ENCODE results near the gene SLC22A3.
"Not testable (repeated sequence)": the region's sequence is repeated elsewhere in the genome, so short reads cannot be mapped to it uniquely, and the experiment has no call there.

Gene SLC22A3

GRCh38 chr6:160348223-160349019 lies at the start of gene SLC22A3:
TSS of gene SLC22A3 (plus strand) at chr6:160348378. CDS start at chr6:160348420, 42 bp downstream.
- no peak for DNase-seq (ENCODE audit: extremely low spot score)
- ChIA-PET CTCF (no interaction called here), POLR2A (no interaction called here)
- no peak for TF ChIP-seq FOXA1 (IDR thresholded peaks at IDR 0.05)
- no peak for TF ChIP-seq L3MBTL2 (conservative IDR thresholded peaks at IDR 0.05)
- TF ChIP-seq SP1 (IDR thresholded peaks at IDR 0.05), result no peak

GRCh38 chr6:160299559-160299958 lies 48.6 kb upstream of the SLC22A3 start:
- CTCF ChIA-PET, result no interaction called here

DNA sequence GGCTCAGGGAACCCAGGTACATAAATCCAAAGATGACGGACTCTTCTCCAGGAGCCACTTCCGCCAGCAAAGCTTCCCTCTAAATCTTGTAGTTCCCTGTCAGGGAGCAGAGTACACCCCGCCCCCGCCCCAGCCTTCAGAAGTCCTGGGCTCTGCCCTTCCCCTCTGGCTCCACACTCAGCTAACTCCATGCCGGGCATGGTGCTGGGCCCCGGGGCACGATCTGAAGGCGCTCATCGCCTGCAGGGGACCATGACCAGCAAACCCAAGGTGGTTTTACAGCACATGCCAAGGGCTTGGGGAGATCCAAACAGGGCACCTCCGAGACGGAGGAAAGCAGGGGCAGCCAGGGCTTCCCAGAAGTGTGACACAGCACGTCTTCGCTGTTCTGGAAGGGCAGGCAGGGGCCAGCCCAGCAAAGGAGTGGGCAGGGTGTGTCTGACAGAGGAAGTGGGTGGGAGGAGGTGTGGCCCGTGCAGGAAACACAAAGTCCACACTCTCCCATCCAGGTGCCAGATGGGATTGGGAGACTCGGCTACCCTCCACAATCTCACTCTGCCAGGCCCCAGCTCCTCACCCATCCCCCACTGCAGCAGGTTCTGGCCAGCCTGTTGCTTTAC lies 48.0 kb upstream of the SLC22A3 start:
- DNase-seq (ENCODE audit: extremely low spot score), result no peak
- CTCF ChIA-PET, result no interaction called here
- POLR2A ChIA-PET, result no interaction called here
- TF ChIP-seq HDGF (IDR thresholded peaks at IDR 0.05; ENCODE audit: borderline replicate concordance), result no peak
- no peak for TF ChIP-seq NFRKB (IDR thresholded peaks at IDR 0.05)
- TF ChIP-seq SUZ12 (IDR thresholded peaks at IDR 0.05), result no peak
- TF ChIP-seq L3MBTL2 (conservative IDR thresholded peaks at IDR 0.05), result no peak
- TF ChIP-seq FOXM1 (IDR thresholded peaks at IDR 0.05; ENCODE audit: borderline replicate concordance), result no peak
- no peak for TF ChIP-seq PKNOX1 (IDR thresholded peaks at IDR 0.05)
- TF ChIP-seq TARDBP (IDR thresholded peaks at IDR 0.05), result no peak
- no peak for TF ChIP-seq BHLHE40 (IDR thresholded peaks at IDR 0.05; ENCODE audit: borderline replicate concordance)
- TF ChIP-seq FOXK2 (IDR thresholded peaks at IDR 0.05), result no peak
- TF ChIP-seq ZNF384 (IDR thresholded peaks at IDR 0.05), result no peak
- no peak for TF ChIP-seq ELF4 (IDR thresholded peaks at IDR 0.05)
- no peak for TF ChIP-seq FOXA1 (IDR thresholded peaks at IDR 0.05)
- TF ChIP-seq CTBP1 (IDR thresholded peaks at IDR 0.05; ENCODE audit: borderline replicate concordance), result no peak
- TF ChIP-seq LEF1 (IDR thresholded peaks at IDR 0.05; ENCODE audit: borderline replicate concordance), result no peak
- TF ChIP-seq SP1 (IDR thresholded peaks at IDR 0.05), result no peak
- TF ChIP-seq ARNT (IDR thresholded peaks at IDR 0.05), result no peak

More at GRCh38 chr6:160299559-160299958, 48.6 kb upstream of the SLC22A3 start:
- POLR2A ChIA-PET, result no interaction called here
- no peak for DNase-seq (ENCODE audit: extremely low spot score)
- TF ChIP-seq ARNT (IDR thresholded peaks at IDR 0.05) (no peak), CTBP1 (IDR thresholded peaks at IDR 0.05; ENCODE audit: borderline replicate concordance) (no peak), L3MBTL2 (conservative IDR thresholded peaks at IDR 0.05) (no peak), SUZ12 (IDR thresholded peaks at IDR 0.05) (no peak), PKNOX1 (IDR thresholded peaks at IDR 0.05) (no peak), BHLHE40 (IDR thresholded peaks at IDR 0.05; ENCODE audit: borderline replicate concordance) (no peak), FOXK2 (IDR thresholded peaks at IDR 0.05) (no peak), HDGF (IDR thresholded peaks at IDR 0.05; ENCODE audit: borderline replicate concordance) (no peak), NFRKB (IDR thresholded peaks at IDR 0.05) (no peak), LEF1 (IDR thresholded peaks at IDR 0.05; ENCODE audit: borderline replicate concordance) (no peak), FOXA1 (IDR thresholded peaks at IDR 0.05) (no peak), SP1 (IDR thresholded peaks at IDR 0.05) (no peak), ELF4 (IDR thresholded peaks at IDR 0.05) (no peak), TARDBP (IDR thresholded peaks at IDR 0.05) (no peak), ZNF384 (IDR thresholded peaks at IDR 0.05) (no peak), FOXM1 (IDR thresholded peaks at IDR 0.05; ENCODE audit: borderline replicate concordance) (no peak)

- DNase-seq (ENCODE audit: extremely low spot score), result no peak
- ChIA-PET POLR2A (no interaction called here), CTCF (no interaction called here)
- TF ChIP-seq LEF1 (IDR thresholded peaks at IDR 0.05; ENCODE audit: borderline replicate concordance) (no peak), FOXK2 (IDR thresholded peaks at IDR 0.05) (no peak), ELF4 (IDR thresholded peaks at IDR 0.05) (no peak), SUZ12 (IDR thresholded peaks at IDR 0.05) (no peak), FOXA1 (IDR thresholded peaks at IDR 0.05) (no peak), FOXM1 (IDR thresholded peaks at IDR 0.05; ENCODE audit: borderline replicate concordance) (no peak), ARNT (IDR thresholded peaks at IDR 0.05) (no peak), BHLHE40 (IDR thresholded peaks at IDR 0.05; ENCODE audit: borderline replicate concordance) (no peak), SP1 (IDR thresholded peaks at IDR 0.05) (no peak), ZNF384 (IDR thresholded peaks at IDR 0.05) (no peak), PKNOX1 (IDR thresholded peaks at IDR 0.05) (no peak), NFRKB (IDR thresholded peaks at IDR 0.05) (no peak), L3MBTL2 (conservative IDR thresholded peaks at IDR 0.05) (no peak), HDGF (IDR thresholded peaks at IDR 0.05; ENCODE audit: borderline replicate concordance) (no peak), CTBP1 (IDR thresholded peaks at IDR 0.05; ENCODE audit: borderline replicate concordance) (no peak)
These were observed 46.8 kb upstream of the SLC22A3 start for GRCh38 chr6:160301339-160301738.

DNA sequence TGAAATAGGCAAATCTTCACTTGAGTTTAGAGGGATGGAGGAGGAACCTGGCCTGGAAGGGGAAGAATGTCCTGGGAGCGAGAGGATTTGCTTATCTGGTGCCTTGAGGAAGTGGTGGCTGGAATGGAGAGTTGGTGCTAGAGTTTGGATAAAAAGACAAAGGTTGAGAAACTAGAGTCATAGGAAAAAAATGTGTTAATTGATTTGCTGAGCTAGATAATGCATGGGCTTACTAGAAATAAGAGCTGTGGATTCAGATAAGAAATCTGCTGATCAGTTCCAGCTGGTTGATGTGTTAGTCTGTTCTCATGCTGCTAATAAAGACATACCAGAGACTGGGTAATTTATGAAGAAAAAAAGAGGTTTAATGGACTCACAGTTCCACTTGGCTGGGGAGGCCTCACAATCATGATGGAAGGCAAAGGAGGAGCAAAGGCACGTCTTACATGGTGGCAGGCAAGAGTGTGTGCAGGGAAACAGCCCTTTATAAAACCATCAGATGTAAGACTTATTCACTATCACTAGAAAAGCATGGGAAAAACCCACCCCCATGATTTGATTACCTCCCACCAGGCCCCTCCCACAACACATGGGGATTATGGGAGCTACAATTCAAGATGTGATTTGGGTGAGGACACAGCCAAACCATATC lies 45.6 kb upstream of the SLC22A3 start:
- POLR2A ChIA-PET; DNase-seq (ENCODE audit: extremely low spot score); CTCF ChIA-PET: not testable (repeated sequence)

DNA sequence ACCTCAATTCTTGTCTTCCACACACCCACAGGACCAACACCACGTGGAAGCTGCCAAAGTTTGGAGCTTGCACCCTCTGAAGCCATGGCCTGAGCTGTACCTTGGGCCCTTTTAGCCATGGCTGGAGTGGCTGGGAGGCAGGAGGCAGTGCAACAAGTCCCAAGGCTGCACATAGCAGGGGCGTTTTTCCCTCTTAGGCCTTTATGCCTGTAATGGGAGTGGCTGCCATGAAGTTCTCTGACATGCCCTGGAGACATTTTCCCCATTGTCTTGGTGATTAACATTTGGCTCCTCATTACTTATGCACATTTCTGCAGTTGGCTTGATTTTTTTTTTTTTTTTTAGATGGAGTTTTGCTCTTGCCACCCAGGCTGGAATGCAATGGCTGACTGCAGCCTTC lies 44.4 kb upstream of the SLC22A3 start:
- CTCF ChIA-PET, result no interaction called here
- POLR2A ChIA-PET, result no interaction called here
- no peak for DNase-seq (ENCODE audit: extremely low spot score)
- TF ChIP-seq ARNT (IDR thresholded peaks at IDR 0.05) (no peak), BHLHE40 (IDR thresholded peaks at IDR 0.05; ENCODE audit: borderline replicate concordance) (no peak), LEF1 (IDR thresholded peaks at IDR 0.05; ENCODE audit: borderline replicate concordance) (no peak), TARDBP (IDR thresholded peaks at IDR 0.05) (no peak), L3MBTL2 (conservative IDR thresholded peaks at IDR 0.05) (no peak), ELF4 (IDR thresholded peaks at IDR 0.05) (no peak), SP1 (IDR thresholded peaks at IDR 0.05) (no peak), CTBP1 (IDR thresholded peaks at IDR 0.05; ENCODE audit: borderline replicate concordance) (no peak), SUZ12 (IDR thresholded peaks at IDR 0.05) (no peak), PKNOX1 (IDR thresholded peaks at IDR 0.05) (no peak), FOXK2 (IDR thresholded peaks at IDR 0.05) (no peak), NFRKB (IDR thresholded peaks at IDR 0.05) (no peak), HDGF (IDR thresholded peaks at IDR 0.05; ENCODE audit: borderline replicate concordance) (no peak), ZNF384 (IDR thresholded peaks at IDR 0.05) (no peak), FOXA1 (IDR thresholded peaks at IDR 0.05) (no peak), FOXM1 (IDR thresholded peaks at IDR 0.05; ENCODE audit: borderline replicate concordance) (no peak)
